GM12878 (cell line): ENCODE measurements around the gene HSD17B2.

Source experiments
- FOXM1 ChIP-seq: IDR thresholded peaks from 2 replicates; pipeline ENCODE4 v1.6.1; 2012; ENCODE audit warnings: low read depth, mild to moderate bottlenecking, inconsistent platforms, low read length, moderate library complexity
- MYC ChIP-seq: IDR thresholded peaks from 2 replicates; pipeline ENCODE4 v1.6.1; 2011; ENCODE audit warnings: mild to moderate bottlenecking, low read length, moderate library complexity, inconsistent platforms; ENCODE audit not compliant: insufficient read depth, insufficient replicate concordance, insufficient read length, severe bottlenecking
- PML ChIP-seq: IDR thresholded peaks from 2 replicates; pipeline ENCODE4 v1.6.1; 2012; ENCODE audit warnings: low read length, inconsistent platforms
- POLR2A ChIP-seq: IDR thresholded peaks from 2 replicates; pipeline ENCODE4 v1.6.1; 2011; ENCODE audit warnings: low read depth, mild to moderate bottlenecking, low read length
- POLR2AphosphoS5 ChIP-seq: IDR thresholded peaks from 2 replicates; pipeline ENCODE4 v1.6.1; 2011; ENCODE audit warnings: mild to moderate bottlenecking, low read length, inconsistent platforms
- SP1 ChIP-seq: IDR thresholded peaks from one replicate; pipeline ENCODE4 v1.6.1; 2011; ENCODE audit warnings: low read depth, low read length
- TAF1 ChIP-seq: IDR thresholded peaks from 2 replicates; pipeline ENCODE4 v1.6.1; 2011; ENCODE audit warnings: mild to moderate bottlenecking, low read depth, low read length, borderline replicate concordance
- YBX1 ChIP-seq: fragments of 450-650 bp; IDR thresholded peaks from 2 replicates; pipeline ENCODE4 v1.6.1; 2016; ENCODE audit warnings: antibody characterized with exemption
- ZNF274 ChIP-seq: IDR thresholded peaks from one replicate; pipeline ENCODE4 v1.8.0; 2011; ENCODE audit not compliant: insufficient read length, insufficient read depth
- TF ChIP-seq, protein P1 (sequence below), 3 experiments: IDR thresholded peaks in 2 of 3; conservative IDR thresholded peaks in 1 of 3; 2 replicates each; pipeline ENCODE4 v1.5.1; 2011; ENCODE audit warnings: low read depth in 3 of 3, low read length in 3 of 3, mild to moderate bottlenecking in 3 of 3, control low read depth in 2 of 3, moderate library complexity in 2 of 3, inconsistent platforms in 1 of 3, mixed read lengths in 1 of 3; ENCODE audit not compliant: control insufficient read depth in 2 of 3, insufficient read depth in 1 of 3; ENCODE audit errors: extremely low read depth in 1 of 3
- TF ChIP-seq, protein P2 (sequence below): IDR thresholded peaks from 2 replicates; pipeline ENCODE4 v1.6.1; 2011; ENCODE audit warnings: borderline replicate concordance, low read depth, mild to moderate bottlenecking, moderate library complexity, low read length; ENCODE audit not compliant: insufficient read depth, poor library complexity, severe bottlenecking
- TF ChIP-seq, protein P3 (sequence below): fragments of 450-650 bp; IDR thresholded peaks from 2 replicates; pipeline ENCODE4 v1.6.1; 2016; ENCODE audit warnings: mild to moderate bottlenecking

DNA sequence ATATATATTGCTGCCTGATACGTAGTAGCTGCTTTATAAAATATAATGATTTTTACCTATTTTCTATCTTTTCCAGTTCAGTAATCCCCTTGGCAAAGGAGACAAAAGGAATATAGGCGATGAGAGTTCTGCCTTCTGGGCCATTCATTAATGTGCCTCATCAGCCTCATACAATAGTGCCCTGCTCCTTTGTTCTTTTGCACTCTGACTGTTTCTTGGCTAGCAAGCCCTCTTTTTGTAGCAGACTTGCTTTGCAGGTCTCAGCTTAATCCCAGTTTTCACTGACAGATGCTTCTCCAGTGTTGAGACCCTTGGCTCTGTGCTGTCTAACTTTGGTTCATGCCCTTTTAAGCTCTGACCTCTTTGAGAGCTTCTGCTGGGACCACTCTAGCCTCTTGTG, 10.4 kb downstream of the HSD17B2 start:
- TF ChIP-seq, protein P1, sequence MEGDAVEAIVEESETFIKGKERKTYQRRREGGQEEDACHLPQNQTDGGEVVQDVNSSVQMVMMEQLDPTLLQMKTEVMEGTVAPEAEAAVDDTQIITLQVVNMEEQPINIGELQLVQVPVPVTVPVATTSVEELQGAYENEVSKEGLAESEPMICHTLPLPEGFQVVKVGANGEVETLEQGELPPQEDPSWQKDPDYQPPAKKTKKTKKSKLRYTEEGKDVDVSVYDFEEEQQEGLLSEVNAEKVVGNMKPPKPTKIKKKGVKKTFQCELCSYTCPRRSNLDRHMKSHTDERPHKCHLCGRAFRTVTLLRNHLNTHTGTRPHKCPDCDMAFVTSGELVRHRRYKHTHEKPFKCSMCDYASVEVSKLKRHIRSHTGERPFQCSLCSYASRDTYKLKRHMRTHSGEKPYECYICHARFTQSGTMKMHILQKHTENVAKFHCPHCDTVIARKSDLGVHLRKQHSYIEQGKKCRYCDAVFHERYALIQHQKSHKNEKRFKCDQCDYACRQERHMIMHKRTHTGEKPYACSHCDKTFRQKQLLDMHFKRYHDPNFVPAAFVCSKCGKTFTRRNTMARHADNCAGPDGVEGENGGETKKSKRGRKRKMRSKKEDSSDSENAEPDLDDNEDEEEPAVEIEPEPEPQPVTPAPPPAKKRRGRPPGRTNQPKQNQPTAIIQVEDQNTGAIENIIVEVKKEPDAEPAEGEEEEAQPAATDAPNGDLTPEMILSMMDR (IDR thresholded peaks at IDR 0.05 in 2 of 3, conservative IDR thresholded peaks at IDR 0.05 in 1 of 3; ENCODE audit: control insufficient read depth in 2 of 3, extremely low read depth in 1 of 3, insufficient read depth in 1 of 3, low read depth in 3 of 3, low read length in 3 of 3) = no peak
- TF ChIP-seq FOXM1 = no peak
- TF ChIP-seq TAF1 = no peak
- TF ChIP-seq YBX1 = no peak
- TF ChIP-seq ZNF274 = no peak
- no peak for TF ChIP-seq SP1
- no peak for TF ChIP-seq POLR2AphosphoS5
- no peak for TF ChIP-seq PML
- TF ChIP-seq, protein P2, sequence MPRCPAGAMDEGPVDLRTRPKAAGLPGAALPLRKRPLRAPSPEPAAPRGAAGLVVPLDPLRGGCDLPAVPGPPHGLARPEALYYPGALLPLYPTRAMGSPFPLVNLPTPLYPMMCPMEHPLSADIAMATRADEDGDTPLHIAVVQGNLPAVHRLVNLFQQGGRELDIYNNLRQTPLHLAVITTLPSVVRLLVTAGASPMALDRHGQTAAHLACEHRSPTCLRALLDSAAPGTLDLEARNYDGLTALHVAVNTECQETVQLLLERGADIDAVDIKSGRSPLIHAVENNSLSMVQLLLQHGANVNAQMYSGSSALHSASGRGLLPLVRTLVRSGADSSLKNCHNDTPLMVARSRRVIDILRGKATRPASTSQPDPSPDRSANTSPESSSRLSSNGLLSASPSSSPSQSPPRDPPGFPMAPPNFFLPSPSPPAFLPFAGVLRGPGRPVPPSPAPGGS = no peak
- TF ChIP-seq, protein P3, sequence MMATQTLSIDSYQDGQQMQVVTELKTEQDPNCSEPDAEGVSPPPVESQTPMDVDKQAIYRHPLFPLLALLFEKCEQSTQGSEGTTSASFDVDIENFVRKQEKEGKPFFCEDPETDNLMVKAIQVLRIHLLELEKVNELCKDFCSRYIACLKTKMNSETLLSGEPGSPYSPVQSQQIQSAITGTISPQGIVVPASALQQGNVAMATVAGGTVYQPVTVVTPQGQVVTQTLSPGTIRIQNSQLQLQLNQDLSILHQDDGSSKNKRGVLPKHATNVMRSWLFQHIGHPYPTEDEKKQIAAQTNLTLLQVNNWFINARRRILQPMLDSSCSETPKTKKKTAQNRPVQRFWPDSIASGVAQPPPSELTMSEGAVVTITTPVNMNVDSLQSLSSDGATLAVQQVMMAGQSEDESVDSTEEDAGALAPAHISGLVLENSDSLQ = no peak
- TF ChIP-seq POLR2A = no peak
- no peak for TF ChIP-seq MYC
